ENCODE measurements around the gene TNRC6A.
"Not testable (repeated sequence)": the region's sequence is repeated elsewhere in the genome, so short reads cannot be mapped to it uniquely, and the experiment has no call there.

Gene TNRC6A

DNA sequence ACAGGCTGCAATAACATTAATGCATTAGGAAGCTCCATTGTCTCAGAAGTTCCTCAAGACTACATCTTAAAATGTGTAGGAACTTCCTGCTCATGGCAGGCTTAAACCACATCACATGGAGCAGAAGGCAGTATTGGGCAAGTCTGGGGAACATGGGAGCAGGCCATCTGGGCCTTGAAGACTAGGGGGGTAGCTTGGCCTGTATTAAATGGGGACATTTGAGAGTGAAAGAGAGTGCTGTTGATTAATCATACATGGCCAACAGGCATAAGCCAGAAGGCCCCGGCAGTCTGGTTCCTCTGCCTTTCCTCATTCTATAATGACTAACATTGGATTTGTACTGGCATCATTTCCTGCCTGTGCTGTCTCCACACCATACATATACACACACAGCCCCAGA lies 91.1 kb downstream of the TNRC6A start:
- DNase-seq: no peak

DNA sequence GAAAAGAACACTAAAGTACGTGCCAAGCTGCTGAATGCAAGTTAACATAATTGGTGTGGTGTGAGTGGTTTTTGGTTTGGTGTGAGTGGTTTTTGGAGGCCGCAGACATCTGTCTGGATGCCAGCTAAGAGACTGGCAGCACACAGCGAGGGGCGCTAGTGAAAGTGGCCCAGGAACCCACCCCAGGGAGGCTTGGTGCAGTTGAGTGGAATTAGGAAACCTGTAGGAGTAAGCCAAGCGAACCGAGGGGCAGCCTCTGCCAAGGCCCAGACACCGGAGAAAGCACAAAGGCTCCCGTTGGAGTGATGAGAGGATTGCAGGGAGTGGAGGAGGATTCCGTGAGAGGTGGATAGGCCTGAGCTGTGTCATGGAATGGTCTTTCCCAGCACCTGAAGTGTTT lies 91.7 kb downstream of the TNRC6A start:
- no peak for DNase-seq

DNA sequence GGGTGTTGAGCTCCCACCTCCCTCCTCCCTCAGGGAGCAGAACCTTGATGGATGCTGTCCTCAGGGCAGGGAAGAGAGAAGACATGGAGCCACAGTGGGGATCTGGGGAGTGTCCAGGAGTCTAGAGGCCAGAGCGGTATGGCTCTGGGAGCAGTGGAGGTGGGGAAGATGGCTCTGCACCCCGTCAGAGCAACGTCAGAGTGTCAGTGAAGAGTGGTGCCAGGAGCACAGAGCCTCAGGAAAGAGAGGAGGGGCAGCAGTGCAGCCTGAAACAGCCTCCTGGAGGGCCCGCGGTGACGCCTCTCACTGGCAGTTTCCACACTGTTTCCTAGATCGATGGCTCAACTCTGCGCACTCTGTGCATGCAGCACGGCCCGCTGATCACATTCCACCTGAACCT lies 93.1 kb downstream of the TNRC6A start:
- DNase-seq: no peak

DNA sequence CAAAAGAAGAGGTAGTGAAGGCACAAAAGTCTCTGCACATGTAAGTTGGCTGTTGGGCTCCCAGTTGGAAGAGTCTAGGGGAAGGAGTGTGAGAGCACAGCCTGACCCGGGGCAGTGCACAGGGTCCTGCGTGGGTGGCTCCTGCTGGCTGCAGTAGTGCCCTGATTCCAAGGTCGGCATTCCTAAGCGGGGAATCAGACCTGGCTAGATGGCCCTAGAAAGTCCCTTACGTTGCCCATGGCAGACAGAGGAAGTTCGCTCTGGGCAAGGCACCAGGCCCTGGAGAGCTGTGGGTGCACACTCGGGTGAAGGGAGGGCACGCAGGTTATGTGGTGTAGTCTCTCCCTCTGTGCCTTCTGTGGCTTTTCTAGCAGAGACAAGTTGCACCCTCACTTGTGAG lies 93.5 kb downstream of the TNRC6A start:
- no peak for DNase-seq

DNA sequence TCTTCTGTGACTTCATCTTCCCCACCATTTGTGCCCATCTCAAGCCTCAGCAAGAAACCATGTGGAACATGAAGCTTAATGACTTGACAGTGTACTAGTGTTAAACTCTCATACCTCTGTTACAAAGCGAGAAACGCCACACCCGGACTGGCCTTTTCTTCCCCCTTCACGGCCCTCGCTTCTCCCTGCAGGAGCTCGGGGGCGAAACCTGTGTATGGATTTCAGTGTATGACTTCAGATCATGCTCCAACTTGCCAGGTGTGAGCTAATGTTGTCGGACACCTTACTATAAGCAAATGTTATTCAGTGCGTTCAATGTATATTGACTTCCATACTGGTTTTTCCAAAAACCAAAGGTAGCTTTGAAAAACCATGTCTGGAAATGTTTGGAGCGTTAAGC lies 96.2 kb downstream of the TNRC6A start:
- DNase-seq: no peak

DNA sequence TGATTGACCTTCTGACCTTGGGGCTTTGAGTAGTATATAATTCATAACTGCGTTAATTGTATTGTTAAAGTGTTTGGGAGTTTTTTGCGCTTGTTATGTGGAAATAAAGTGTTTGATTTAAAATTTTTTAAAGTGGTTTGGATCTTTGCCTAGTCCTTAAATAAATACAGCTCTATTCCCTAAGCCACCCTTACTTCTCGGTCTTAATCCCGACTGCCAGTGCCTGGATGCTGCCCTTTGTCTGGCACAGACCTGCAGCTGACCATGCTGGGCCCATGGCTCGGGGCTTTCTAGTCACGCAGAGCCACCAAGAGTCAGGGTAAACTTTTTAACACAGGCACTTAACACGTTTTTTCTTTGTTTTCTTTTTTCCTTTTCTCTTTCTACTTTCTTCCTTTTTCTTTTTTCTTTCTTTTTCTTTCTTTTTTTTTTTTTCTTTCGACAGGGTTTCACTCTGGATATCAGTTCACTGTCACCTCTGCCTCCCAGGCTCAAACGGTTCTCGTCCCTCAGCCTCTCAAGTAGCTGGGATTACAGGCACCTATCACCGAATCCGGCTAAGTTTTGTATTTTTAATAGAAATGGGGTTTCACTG lies 96.7 kb downstream of the TNRC6A start:
- DNase-seq: no peak

DNA sequence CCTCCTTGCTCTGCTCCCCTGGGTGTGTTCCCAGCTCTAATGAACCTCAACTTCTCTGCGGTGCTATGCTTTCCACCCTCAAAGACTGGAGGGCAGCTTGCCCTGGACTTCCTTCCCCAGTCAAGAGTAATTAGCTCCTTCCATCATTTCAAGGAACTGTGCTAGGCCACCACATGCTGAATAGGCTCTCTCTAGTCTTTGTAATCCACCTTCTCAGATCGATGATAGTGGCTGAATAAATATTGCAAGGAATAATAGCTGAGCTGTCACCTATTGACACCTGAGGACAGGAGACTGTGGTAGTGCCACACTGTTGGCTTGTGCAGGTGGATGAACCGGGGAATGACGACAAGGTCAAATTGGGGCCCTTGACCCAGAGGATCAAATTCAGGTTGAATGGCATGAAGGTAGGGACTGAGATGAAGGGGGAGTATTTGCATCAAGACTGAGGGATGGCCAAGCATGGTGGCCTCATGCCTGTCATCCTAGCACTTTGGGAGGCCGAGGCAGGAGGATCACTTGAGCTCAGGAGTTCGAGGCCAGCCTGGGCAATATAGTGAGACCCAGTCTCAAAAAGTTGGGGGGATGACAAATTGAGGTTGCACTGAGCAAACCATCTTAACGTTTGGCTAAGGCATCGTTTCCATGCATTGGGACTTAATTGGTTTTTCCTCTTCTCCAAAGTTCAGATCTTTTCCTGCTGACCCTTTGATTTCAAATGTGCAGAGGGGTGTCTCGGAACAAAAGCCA lies 97.5 kb downstream of the TNRC6A start:
- DNase-seq: no peak

DNA sequence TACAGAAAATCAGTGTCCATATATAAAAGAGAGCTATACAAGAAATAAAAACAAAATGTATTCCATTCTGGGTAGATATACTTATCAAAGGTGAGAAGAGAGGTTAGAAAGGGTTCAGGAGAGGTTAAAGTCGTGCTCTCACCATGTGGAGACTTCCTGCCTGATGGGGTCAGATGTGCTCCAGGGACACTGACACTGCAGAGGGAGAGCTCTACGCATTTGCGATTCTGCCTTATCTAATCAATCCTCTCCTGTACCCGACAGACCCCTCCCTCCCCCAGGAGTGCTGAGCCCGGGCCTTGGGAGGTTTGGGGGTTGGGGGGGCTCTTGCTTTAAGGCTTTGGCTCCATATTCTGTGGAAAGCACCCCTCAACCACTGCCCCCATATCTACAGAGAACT lies 99.7 kb downstream of the TNRC6A start:
- no peak for DNase-seq

DNA sequence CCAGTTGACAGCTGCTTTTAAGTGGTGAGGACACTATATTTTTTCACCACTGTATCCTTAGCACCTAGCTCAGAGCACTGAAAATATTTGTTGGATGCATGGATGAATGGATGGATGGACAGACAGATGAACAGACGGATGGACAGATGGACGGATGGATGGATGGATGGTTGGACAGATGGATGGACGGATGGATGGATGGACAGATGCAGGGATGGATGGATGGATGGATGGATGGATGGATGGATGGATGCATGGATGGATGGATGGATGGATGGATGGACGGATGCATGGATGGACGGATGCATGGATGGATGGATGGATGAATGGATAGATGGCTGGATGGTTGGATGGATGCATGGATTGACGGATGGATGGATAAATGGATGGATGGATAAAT lies 103.9 kb downstream of the TNRC6A start:
- DNase-seq: no peak

DNA sequence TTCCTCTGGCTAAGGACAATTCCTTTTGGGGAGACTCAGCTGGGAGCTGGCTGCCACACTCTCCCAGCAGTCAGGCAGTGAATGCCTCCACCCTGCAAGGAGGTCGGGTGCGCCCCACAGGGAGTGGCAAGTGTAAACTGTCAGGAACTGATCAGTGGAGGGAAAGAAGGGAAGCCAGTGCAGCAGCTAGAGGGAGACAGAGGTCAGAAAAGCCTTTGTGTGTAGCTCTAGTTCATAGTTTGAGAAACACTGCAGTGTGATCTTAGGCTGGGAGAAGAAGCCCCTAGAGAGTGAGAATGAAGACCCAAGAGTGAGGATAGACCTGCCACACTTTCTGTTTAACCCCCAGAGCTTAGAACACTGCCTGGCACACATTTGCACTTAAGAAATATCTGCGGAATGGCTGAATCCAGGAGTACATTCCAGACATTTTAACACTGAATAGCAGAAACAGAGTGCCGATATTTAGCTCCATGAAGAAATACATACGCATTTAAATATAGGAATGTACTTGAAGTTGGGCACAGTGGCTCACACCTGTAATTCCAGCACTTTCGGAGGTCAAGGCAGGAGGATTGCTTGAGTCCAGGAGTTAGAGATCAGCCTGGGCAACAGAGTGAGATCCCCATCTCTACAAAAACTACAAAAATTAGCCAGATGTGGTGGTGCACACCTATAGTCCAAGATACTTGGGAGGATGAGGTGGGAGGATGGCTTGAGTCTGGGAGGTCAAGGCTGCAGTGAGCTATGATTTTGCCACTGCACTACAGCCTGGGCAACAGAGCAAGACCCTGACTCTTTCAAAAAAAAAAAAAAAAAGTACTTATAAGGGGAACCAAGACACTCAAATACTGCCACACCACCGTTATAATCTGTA lies 105.2 kb downstream of the TNRC6A start:
- DNase-seq: no peak

DNA sequence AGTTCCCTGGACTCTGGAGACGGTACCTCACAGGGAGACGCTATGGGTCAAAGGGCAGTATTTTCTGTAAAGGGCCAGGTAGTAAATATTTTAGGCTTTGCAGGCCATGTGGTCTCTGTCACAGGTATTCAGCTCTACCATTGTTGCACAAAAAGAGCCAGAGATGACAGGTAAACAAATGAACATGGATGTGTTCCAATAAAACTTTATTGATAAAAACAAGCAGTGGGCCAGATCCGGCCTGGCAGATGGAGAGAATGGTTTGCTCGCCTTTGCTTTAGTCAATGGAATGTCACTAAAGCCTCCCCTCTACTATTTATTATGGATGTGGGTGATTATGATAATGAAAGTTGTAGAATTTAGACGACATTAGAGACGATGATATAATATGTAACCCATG lies 107.4 kb downstream of the TNRC6A start:
- no peak for DNase-seq

DNA sequence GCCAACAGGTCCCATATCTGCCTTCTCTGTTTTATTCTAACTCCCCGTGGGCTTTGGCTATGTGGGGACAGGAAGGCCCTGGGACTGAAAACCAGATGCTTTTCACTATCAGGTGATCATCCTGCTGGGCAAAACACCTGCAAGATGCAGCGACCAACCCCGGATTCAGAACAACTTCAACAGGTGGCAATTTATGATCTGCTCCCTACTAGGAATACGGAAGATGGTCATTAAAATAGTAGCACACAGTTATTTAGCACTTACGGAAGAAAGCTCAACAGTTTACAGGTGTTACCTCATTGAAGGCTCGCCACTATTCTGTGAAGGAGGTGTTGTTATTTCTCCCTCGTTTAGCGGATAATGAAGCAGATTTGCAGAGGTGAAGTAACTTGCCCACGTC lies 108.5 kb downstream of the TNRC6A start:
- DNase-seq: no peak

DNA sequence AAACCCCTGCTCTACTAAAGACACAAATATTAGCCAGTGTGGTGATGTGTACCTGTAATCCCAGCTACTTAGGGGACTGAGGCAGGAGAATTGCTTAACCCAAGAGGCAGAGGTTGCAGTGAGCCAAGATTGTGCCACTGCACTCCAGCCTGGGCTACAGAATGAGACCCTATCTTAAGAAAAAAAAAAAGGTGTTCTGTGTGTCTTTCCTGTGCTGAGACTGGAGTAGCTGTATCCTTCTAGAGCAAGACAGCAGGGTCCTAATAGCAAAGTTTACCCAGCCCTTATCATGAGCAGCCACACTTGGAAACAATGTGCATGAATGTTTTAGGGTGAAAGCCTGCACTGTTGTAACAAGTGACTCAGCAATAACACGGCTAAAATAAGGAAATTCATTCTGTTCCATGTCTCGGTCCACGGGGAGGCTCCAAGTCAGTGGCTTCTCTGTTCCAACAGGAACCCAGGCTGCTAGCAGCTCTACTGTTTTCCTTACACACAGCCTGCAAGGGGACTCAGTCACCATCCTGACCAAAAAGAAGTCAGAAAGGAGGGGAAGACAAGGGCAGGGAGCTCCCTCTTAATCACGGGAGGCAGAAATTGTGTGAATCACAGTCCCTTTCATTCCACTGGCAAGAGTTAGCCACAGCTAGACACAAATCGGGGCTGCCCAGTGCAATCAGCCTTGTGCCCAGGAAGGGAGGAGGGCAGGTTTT lies 109.3 kb downstream of the TNRC6A start:
- DNase-seq: no peak

DNA sequence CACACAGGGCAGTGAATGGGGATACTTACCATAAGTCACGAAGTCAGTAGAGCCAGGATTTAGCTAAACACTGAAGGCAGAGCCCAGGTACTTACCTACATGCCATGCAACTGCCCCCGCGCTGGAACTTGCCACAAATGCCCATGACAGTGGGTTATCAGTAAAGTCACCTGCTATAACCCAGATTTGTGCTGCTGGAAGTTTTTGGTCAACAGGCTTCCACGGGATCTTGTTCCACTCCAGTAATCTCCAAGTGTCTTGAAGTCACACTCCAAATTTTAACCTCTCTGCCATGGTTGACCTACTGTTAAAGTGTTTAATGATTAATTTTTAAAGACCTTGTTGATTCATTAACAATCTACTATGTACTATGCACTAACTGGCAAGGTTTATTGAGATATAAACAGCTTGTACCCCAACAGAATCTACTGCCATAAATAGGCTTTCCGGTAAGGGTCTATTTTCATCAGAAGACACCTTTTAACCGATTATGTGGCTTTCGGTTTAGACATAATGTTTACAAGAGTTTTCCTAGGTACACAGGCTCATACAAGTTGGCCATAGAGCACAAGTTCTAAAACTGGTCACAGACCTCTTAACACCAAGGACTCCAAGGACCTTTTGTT lies 110.0 kb downstream of the TNRC6A start:
- DNase-seq: no peak

DNA sequence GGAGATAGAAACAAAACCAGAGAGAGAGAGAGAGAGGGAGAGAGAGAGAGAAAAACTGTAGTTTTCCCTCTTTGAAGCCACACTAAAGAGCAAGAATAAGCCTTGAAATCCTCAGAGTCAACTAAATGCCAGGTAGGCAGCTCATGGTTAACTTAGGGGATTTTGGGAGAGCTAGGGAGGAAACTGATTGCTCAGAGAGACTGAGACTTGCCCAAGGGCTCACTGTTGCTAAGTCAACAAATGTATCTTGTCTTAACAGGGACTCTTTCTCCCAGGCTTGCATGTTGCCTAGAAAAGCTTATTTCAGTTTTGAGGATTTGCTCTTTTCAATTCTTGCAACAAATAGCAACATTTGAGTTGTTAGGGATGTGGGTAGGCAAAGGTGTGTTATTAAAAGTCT lies 111.8 kb downstream of the TNRC6A start:
- no peak for DNase-seq

DNA sequence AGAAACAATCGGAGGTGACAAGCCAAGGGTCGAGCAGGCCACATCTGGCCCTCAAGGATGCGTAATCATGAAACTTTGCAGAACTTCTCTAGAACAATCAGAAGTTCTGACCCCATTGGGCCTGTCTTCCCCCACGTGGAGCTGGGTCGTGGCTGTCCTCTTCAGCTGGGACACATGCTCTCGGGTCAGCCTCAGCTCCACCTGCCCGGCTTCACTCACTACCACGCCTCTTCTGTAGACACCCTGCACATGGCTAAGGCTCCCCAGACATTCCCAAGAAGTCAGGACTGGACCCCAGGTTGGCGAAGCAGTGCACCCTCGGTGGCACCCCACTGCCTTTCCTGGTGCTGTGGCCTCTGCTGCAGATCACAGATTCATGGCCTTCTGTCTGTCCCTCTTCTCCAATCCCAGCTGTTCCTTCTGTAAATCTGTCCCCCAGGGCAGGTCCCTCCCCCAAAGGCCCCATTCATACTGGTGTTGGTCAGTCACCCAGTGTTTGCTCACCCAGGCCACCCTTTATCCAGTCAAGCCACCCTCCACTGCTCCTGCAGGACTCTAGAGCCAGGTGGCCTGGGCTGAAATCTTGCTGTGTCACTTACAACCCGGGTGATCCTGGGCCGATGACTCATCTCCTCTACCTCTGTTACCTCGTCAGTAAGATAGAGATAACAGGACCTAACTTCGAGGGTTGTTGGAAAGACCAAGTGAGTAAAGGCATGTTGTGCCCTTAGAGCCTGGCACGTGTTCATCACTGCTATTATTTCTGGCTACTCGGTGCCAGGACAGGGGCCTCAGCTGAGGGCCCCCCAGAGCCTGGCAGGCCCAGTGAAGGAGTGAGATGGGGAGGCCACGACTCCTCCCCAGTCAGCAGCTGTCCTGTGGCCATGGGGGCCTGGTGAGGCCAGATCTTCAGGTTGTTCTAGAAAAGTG lies 114.9 kb downstream of the TNRC6A start:
- no peak for DNase-seq

DNA sequence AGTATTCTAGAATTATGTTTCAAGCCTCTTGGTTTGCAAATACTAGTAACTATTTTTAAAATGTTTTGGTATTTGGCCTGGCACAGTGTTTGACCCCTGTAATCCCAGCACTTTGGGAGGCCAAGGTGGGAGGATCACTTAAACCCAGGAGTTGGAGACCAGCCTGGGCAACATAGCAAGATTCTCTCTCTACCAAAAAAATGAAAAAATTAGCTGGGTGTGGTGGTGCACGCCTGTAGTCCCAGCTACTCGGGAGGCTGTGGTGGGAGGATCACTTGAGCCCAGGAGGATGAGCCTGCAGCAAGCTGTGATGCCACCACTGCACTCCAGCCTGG lies 115.5 kb downstream of the TNRC6A start:
- not testable (repeated sequence) for DNase-seq

DNA sequence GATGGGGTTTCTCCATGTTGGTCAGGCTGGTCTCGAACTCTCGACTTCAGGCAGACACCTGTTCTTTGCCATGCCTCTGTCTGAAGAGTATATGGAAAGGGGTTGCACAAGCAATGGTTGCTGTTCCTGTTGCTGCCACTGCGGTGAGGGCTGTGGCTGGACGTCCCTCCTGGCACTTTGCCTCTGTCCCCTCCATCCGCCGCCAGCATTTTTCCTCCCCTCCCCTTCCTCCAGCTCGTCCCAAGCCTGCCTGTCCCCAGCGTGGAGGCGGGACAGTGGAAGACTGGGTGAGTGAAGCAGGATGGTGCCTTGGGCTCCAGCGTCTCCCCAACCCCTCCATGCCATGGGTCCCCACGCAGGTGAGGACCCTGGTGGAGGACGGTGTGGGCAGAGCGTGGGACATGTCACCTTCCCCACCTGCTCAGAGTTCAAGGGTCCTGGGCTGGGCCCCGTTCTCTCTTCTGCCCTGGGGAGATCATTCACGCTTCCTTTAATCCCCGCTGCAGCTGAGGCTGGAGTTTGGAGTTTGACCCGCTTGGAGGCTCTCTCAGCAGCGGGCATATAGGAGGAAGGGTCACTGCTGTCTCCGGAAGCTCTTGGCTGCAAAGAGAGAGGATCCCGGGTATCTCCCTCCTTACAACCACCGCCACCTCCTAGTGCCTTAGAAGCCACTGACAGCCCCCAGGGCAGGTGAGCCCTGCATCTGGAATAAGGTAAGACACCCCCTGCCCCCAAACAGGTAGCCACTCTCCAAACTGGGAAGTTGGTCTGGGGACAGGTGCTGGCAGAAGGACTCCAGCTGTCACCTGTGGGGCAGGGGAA lies 116.5 kb downstream of the TNRC6A start, which contains the start of gene SLC5A11:
TSS of gene SLC5A11 (plus strand) at position 238 of the 822 bp plus-strand sequence. CDS start 12,681 bp downstream, outside the sequence.
- no peak for DNase-seq

DNA sequence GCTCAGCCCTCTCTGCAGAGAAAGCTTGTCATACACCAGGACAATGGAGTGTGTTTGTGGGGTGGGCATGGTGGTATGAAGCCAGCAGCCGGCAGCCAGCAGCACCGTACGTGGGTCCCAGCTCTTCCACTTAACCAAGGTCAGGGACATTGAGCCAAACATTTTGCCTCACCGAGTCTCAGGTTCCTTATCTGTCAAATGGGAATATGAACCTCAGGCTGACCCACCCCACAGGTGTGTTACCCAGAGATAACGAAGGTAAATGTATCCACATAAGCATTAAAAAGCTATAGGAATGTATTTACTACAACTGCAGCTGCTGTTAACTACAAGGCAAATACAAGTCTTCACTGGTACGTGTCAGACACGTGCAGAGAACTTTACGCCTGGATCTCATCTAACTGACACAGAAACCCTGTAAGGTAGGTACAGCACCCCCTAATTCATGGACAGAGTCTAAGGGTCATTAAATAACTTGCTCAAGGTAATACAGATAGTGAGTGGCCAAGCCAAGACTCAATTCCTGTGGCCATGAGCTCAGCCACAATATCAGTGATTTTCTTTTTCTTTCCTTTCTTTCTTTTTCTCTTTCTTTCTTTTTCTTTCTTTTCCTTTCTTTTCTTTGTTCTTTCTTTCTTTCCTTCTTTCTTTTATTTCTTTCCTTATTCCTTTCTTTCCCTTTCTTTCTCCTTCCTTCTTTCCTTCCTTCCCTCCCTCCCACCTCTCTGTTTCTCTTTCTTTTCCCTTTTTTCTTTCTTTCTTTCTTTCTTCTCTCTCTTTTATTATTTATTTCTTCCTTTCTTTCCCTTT lies 117.3 kb downstream of the TNRC6A start:
- no peak for DNase-seq

DNA sequence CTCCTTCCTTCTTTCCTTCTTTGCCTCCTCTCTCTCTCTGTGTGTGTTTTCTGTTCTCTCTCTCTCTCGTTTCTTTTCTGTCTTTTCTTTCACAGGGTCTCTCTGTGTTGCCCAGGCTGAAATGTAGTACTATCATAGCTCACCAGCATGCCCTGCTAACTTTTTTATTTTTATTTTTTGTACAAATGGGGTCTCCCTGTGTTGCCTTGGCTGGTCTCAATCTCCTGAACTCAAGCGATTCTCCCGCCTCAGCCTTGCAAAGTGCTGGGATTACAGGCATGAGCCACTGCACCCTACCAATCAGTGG lies 117.9 kb downstream of the TNRC6A start:
- no peak for DNase-seq

Measured in NCI-H2171 (cell line).